GM23338 (cell line): ENCODE data around the gene WIPF3. TPM values are rescaled to one million over a fixed set of nuclear protein-coding genes. Genes with fewer than 3 reads are reported as not detected.

Experiments used
- ATAC-seq: fragments of 200-7000 bp; cut with Tn5 transposase; 3 replicates; pipeline ENCODE4 v1.9.1; 2020
- DNase-seq: peaks from one replicate; pipeline ENCODE4 v3.0.0-alpha.2; 2015; ENCODE audit warnings: low spot score
- H2AFZ ChIP-seq: fragments of 200-600 bp; sonication (generic); 2 replicates; pipeline ENCODE4 v1.8.0; 2016; ENCODE audit warnings: antibody characterized with exemption, mild to moderate bottlenecking, moderate library complexity
- H3F3A ChIP-seq: fragments of 200-600 bp; sonication (generic); replicated peaks from 2 replicates; pipeline ENCODE4 v1.8.0; 2017; ENCODE audit warnings: antibody characterized with exemption, mixed run types, low read depth
- H3K27ac ChIP-seq: fragments of 200-600 bp; sonication (generic); 2 replicates; pipeline ENCODE4 v1.6.1; 2016; ENCODE audit warnings: low read depth
- H3K27me3 ChIP-seq: fragments of 200-600 bp; sonication (generic); 2 replicates; pipeline ENCODE4 v1.8.0; 2016; ENCODE audit warnings: mild to moderate bottlenecking, mixed run types, moderate library complexity; ENCODE audit not compliant: insufficient read depth
- H3K36me3 ChIP-seq: fragments of 200-600 bp; sonication (generic); 2 replicates; pipeline ENCODE4 v1.8.0; 2016; ENCODE audit warnings: mild to moderate bottlenecking; ENCODE audit not compliant: insufficient read depth
- H3K4me1 ChIP-seq: fragments of 200-600 bp; sonication (generic); 2 replicates; pipeline ENCODE4 v1.8.0; 2016; ENCODE audit warnings: mild to moderate bottlenecking, moderate library complexity; ENCODE audit not compliant: insufficient read depth
- H3K4me2 ChIP-seq: fragments of 200-600 bp; sonication (generic); 2 replicates; pipeline ENCODE4 v1.7.1; 2017; ENCODE audit warnings: mixed run types
- H3K4me3 ChIP-seq: fragments of 200-600 bp; sonication (generic); 2 replicates; pipeline ENCODE4 v1.6.1; 2016; ENCODE audit warnings: mixed run types
- H3K79me2 ChIP-seq: fragments of 200-600 bp; sonication (generic); replicated peaks from 2 replicates; pipeline ENCODE4 v1.8.0; 2017; ENCODE audit warnings: mild to moderate bottlenecking; ENCODE audit not compliant: insufficient read depth
- H3K9me2 ChIP-seq: fragments of 200-600 bp; sonication (generic); 2 replicates; pipeline ENCODE4 v1.8.0; 2017; ENCODE audit not compliant: insufficient read depth
- H4K20me1 ChIP-seq: fragments of 200-600 bp; sonication (generic); replicated peaks from 2 replicates; pipeline ENCODE4 v1.8.0; 2017; ENCODE audit warnings: mild to moderate bottlenecking; ENCODE audit not compliant: insufficient read depth
- H3K27ac Mint-ChIP-seq: 2 replicates; pipeline ENCODE4 v1.8.0; 2020; ENCODE audit warnings: inconsistent platforms, mild to moderate bottlenecking, moderate library complexity, mixed read lengths
- H3K27me3 Mint-ChIP-seq: 3 replicates; pipeline ENCODE4 v1.8.0; 2022; ENCODE audit warnings: low read depth, mild to moderate bottlenecking, moderate library complexity, mixed read lengths, inconsistent platforms; ENCODE audit not compliant: insufficient read depth, poor library complexity
- H3K36me3 Mint-ChIP-seq: 3 replicates; pipeline ENCODE4 v1.8.0; 2021; ENCODE audit warnings: low read depth, mild to moderate bottlenecking, inconsistent platforms, moderate library complexity, mixed read lengths
- H3K4me1 Mint-ChIP-seq: 3 replicates; pipeline ENCODE4 v1.8.0; 2020; ENCODE audit warnings: mild to moderate bottlenecking, inconsistent platforms, mixed read lengths
- H3K4me3 Mint-ChIP-seq: 3 replicates; pipeline ENCODE4 v1.8.0; 2021; ENCODE audit warnings: moderate library complexity, mild to moderate bottlenecking, inconsistent platforms, mixed read lengths
- H3K9me3 Mint-ChIP-seq: 3 replicates; pipeline ENCODE4 v1.8.0; 2020; ENCODE audit warnings: moderate library complexity, mild to moderate bottlenecking, inconsistent platforms, mixed read lengths
- CREB1 ChIP-seq: fragments of 250-450 bp; sonication (Bioruptor Pico); IDR thresholded peaks from 2 replicates; pipeline ENCODE4 v1.5.0; 2020; ENCODE audit warnings: low read depth, mild to moderate bottlenecking, moderate library complexity
- EZH2 ChIP-seq: fragments of 200-600 bp; sonication (generic); IDR thresholded peaks from one replicate; pipeline ENCODE4 v1.8.0; 2017; ENCODE audit warnings: antibody characterized with exemption, mild to moderate bottlenecking, low read depth; ENCODE audit not compliant: unreplicated experiment
- EZH2phosphoT487 ChIP-seq: fragments of 200-600 bp; sonication (generic); IDR thresholded peaks from one replicate; pipeline ENCODE4 v1.8.1; 2018; ENCODE audit warnings: antibody characterized with exemption; ENCODE audit not compliant: unreplicated experiment
- JUNB ChIP-seq: IDR thresholded peaks from one replicate; pipeline ENCODE4 v1.6.1; 2016; ENCODE audit warnings: antibody characterized with exemption; ENCODE audit not compliant: unreplicated experiment
- NANOG ChIP-seq: IDR thresholded peaks from 2 replicates; pipeline ENCODE4 v1.6.1; 2016; ENCODE audit warnings: antibody characterized with exemption, borderline replicate concordance
- POLR2AphosphoS5 ChIP-seq: IDR thresholded peaks from 2 replicates; pipeline ENCODE4 v1.6.1; 2016; ENCODE audit warnings: antibody characterized with exemption, low read depth
- ZNF114 ChIP-seq: fragments of 250-450 bp; sonication (Bioruptor Pico); IDR thresholded peaks from 2 replicates; pipeline ENCODE4 v1.5.0; 2020; ENCODE audit warnings: mild to moderate bottlenecking, moderate library complexity
- ZNF331 ChIP-seq: fragments of 250-450 bp; sonication (Bioruptor Pico); IDR thresholded peaks from 2 replicates; pipeline ENCODE4 v1.5.0; 2020; ENCODE audit warnings: low read depth, mild to moderate bottlenecking, moderate library complexity
- polyA plus RNA-seq: library from polyadenylated mRNA; unstranded; fragments of >200 nt; fragmentation: Nextera tagmentation; extraction: Ambion mirVana; gene quantifications from 2 replicates; pipeline ENCODE4 v1.2.1, GENCODE V29; 2016
- total RNA-seq: library from RNA; depleted of rRNA; stranded (reverse); fragments of >200 nt; shearing (Covaris generic); gene quantifications from 2 replicates; pipeline ENCODE4 v1.2.3, GENCODE V29; 2014
- TF ChIP-seq, protein P1 (sequence below): IDR thresholded peaks from 2 replicates; pipeline ENCODE4 v1.6.1; 2016; ENCODE audit warnings: antibody characterized with exemption
- TF ChIP-seq, protein P2 (sequence below): fragments of 250-450 bp; sonication (Bioruptor Pico); IDR thresholded peaks from 2 replicates; pipeline ENCODE4 v1.5.0; 2020; ENCODE audit warnings: mild to moderate bottlenecking, moderate library complexity

Gene WIPF3
- total and polyA plus RNA-seq, 2 experiments from 2014 or later, result 5.7 to 11.4 TPM

- Histone ChIP-seq H3K27me3 (no peaks in the 10 kb centered on the region), H2AFZ (no peak overlapping the region), H3F3A (no peaks in the 10 kb centered on the region), H3K27ac (no peak overlapping the region), H3K79me2 (no peaks in the 10 kb centered on the region), H3K4me1 (no peaks in the 10 kb centered on the region), H3K4me3 (no peak overlapping the region), H3K36me3 (no peaks in the 10 kb centered on the region), H3K9me2 (no peaks in the 10 kb centered on the region), H3K4me2 (no peak overlapping the region), H4K20me1 (no peaks in the 10 kb centered on the region)
- DNase-seq (no peak), ATAC-seq (no peak)
- Mint-ChIP-seq H3K4me3 (no peak overlapping the region), H3K9me3 (no peaks in the 10 kb centered on the region), H3K27me3 (peaks cover 13% of the 10 kb centered on the region), H3K27ac (no peak overlapping the region), H3K4me1 (peaks cover 22% of the 10 kb centered on the region), H3K36me3 (no peaks in the 10 kb centered on the region)
- TF ChIP-seq EZH2phosphoT487, result no peak
- no peak for TF ChIP-seq ZNF114 (CRISPR knock-in tag)
- no peak for TF ChIP-seq ZNF331
- TF ChIP-seq, protein P1, sequence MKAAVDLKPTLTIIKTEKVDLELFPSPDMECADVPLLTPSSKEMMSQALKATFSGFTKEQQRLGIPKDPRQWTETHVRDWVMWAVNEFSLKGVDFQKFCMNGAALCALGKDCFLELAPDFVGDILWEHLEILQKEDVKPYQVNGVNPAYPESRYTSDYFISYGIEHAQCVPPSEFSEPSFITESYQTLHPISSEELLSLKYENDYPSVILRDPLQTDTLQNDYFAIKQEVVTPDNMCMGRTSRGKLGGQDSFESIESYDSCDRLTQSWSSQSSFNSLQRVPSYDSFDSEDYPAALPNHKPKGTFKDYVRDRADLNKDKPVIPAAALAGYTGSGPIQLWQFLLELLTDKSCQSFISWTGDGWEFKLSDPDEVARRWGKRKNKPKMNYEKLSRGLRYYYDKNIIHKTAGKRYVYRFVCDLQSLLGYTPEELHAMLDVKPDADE, result no peak
- TF ChIP-seq EZH2, result no peak
- no peak for TF ChIP-seq NANOG
- TF ChIP-seq CREB1, result no peak
- TF ChIP-seq JUNB, result no peak
- TF ChIP-seq POLR2AphosphoS5, result no peak
- TF ChIP-seq, protein P2, sequence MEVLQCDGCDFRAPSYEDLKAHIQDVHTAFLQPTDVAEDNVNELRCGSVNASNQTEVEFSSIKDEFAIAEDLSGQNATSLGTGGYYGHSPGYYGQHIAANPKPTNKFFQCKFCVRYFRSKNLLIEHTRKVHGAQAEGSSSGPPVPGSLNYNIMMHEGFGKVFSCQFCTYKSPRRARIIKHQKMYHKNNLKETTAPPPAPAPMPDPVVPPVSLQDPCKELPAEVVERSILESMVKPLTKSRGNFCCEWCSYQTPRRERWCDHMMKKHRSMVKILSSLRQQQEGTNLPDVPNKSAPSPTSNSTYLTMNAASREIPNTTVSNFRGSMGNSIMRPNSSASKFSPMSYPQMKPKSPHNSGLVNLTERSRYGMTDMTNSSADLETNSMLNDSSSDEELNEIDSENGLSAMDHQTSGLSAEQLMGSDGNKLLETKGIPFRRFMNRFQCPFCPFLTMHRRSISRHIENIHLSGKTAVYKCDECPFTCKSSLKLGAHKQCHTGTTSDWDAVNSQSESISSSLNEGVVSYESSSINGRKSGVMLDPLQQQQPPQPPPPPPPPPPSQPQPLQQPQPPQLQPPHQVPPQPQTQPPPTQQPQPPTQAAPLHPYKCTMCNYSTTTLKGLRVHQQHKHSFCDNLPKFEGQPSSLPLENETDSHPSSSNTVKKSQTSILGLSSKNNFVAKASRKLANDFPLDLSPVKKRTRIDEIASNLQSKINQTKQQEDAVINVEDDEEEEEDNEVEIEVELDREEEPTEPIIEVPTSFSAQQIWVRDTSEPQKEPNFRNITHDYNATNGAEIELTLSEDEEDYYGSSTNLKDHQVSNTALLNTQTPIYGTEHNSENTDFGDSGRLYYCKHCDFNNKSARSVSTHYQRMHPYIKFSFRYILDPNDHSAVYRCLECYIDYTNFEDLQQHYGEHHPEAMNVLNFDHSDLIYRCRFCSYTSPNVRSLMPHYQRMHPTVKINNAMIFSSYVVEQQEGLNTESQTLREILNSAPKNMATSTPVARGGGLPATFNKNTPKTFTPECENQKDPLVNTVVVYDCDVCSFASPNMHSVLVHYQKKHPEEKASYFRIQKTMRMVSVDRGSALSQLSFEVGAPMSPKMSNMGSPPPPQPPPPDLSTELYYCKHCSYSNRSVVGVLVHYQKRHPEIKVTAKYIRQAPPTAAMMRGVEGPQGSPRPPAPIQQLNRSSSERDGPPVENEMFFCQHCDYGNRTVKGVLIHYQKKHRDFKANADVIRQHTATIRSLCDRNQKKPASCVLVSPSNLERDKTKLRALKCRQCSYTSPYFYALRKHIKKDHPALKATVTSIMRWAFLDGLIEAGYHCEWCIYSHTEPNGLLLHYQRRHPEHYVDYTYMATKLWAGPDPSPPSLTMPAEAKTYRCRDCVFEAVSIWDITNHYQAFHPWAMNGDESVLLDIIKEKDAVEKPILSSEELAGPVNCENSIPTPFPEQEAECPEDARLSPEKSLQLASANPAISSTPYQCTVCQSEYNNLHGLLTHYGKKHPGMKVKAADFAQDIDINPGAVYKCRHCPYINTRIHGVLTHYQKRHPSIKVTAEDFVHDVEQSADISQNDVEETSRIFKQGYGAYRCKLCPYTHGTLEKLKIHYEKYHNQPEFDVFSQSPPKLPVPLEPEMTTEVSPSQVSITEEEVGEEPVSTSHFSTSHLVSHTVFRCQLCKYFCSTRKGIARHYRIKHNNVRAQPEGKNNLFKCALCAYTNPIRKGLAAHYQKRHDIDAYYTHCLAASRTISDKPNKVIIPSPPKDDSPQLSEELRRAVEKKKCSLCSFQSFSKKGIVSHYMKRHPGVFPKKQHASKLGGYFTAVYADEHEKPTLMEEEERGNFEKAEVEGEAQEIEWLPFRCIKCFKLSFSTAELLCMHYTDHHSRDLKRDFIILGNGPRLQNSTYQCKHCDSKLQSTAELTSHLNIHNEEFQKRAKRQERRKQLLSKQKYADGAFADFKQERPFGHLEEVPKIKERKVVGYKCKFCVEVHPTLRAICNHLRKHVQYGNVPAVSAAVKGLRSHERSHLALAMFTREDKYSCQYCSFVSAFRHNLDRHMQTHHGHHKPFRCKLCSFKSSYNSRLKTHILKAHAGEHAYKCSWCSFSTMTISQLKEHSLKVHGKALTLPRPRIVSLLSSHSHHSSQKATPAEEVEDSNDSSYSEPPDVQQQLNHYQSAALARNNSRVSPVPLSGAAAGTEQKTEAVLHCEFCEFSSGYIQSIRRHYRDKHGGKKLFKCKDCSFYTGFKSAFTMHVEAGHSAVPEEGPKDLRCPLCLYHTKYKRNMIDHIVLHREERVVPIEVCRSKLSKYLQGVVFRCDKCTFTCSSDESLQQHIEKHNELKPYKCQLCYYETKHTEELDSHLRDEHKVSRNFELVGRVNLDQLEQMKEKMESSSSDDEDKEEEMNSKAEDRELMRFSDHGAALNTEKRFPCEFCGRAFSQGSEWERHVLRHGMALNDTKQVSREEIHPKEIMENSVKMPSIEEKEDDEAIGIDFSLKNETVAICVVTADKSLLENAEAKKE (CRISPR knock-in tag), result no peak
These were observed 38.3 kb downstream of the WIPF3 start for GRCh38 chr7:29844559-29844958.
